HG03045 (cell line): ENCODE data around the gene TCEAL5.
"Not testable (repeated sequence)": the region's sequence is repeated elsewhere in the genome, so short reads cannot be mapped to it uniquely, and the experiment has no call there.

Experiments
- ATAC-seq: cut with Tn5 transposase; IDR thresholded peaks from one replicate; pipeline ENCODE4 v1.9.1; 2021; ENCODE audit warnings: mild to moderate bottlenecking, moderate library complexity; ENCODE audit not compliant: unreplicated experiment

TCEAL5 gene

GRCh38 chrX:103235608-103236007 is 40.9 kb downstream of the TCEAL5 start:
- not testable (repeated sequence) for ATAC-seq

- ATAC-seq, result no peak
These were observed 41.7 kb downstream of the TCEAL5 start for GRCh38 chrX:103234869-103235268.

- no peak for ATAC-seq
These were observed 43.3 kb downstream of the TCEAL5 start for GRCh38 chrX:103233263-103233662.

- ATAC-seq, result not testable (repeated sequence)
These were observed 50.6 kb downstream of the TCEAL5 start for GRCh38 chrX:103225918-103226317.
